Skeletal muscle satellite cell (primary cell): ENCODE results near the gene UBLCP1.
"Not testable (repeated sequence)": the region's sequence is repeated elsewhere in the genome, so short reads cannot be mapped to it uniquely, and the experiment has no call there.

Experiments used
- H3K27me3 ChIP-seq: 2 replicates; pipeline ENCODE4 v1.7.0; 2013; ENCODE audit warnings: low read length; ENCODE audit not compliant: control insufficient read depth, insufficient read depth
- H3K36me3 ChIP-seq: 2 replicates; pipeline ENCODE4 v1.7.0; 2013; ENCODE audit warnings: mild to moderate bottlenecking, control low read depth, low read length; ENCODE audit not compliant: insufficient read depth
- H3K4me1 ChIP-seq: 2 replicates; pipeline ENCODE4 v1.7.0; 2013; ENCODE audit warnings: low read length; ENCODE audit not compliant: control insufficient read depth, insufficient read depth
- H3K4me2 ChIP-seq: 2 replicates; pipeline ENCODE4 v1.7.0; 2013; ENCODE audit warnings: mild to moderate bottlenecking, low read length
- H3K4me3 ChIP-seq: 2 replicates; pipeline ENCODE4 v1.7.0; 2013; ENCODE audit warnings: low read length
- H3K9ac ChIP-seq: 2 replicates; pipeline ENCODE4 v1.7.0; 2013; ENCODE audit warnings: mild to moderate bottlenecking, low read depth, low read length, moderate library complexity
- H3K9me3 ChIP-seq: replicated peaks from 2 replicates; pipeline ENCODE4 v1.7.0; 2013; ENCODE audit warnings: mild to moderate bottlenecking, control low read depth, low read length

Gene UBLCP1

DNA sequence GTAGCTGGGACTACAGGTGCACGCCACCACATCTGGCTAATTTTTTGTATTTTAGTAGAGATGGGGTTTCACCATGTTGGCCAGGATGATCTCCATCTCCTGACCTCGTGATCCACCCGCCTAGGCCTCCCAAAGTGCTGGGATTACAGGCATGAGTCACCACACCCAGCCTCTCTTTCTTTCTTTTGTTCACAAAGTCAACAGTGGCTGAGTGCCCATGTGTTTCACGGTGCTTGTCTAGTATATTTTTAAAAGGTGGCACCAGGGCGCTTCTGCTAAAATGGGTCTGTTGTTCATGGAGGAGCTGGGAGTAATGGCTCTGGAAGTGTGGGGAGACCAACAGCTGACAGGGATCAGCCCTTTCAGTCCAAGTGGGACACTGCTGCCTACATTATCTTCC is 35.0 kb upstream of the UBLCP1 start:
- H3K4me1 ChIP-seq, H3K9ac ChIP-seq, H3K4me3 ChIP-seq: not testable (repeated sequence)

DNA sequence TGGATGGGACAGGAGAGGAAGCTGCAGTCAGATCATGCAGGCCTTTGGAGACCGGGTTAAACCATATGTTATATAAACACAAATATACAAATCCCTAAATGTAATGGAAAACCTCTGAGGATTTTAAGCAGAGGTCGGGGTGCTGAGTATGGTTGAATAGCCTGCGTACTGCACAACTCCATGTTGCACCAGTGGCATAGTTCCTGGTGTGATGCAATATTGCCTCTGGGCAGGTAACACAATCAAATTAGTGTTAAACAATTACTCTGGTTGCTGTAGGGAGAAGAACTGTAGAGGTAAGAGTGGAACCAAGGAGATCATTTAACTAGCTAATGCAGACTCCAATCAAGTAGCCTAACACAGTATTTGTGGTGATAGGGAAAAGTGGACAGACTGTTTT is 32.4 kb upstream of the UBLCP1 start:
- Histone ChIP-seq H3K4me3 (no peak overlapping the region), H3K9ac (no peak overlapping the region), H3K4me1 (peaks cover 4% of the 10 kb centered on the region), H3K36me3 (no peaks in the 10 kb centered on the region), H3K4me2 (no peak overlapping the region), H3K27me3 (peaks cover 18% of the 10 kb centered on the region), H3K9me3 (no peaks in the 10 kb centered on the region)

More for the DNA sequence above, 35.0 kb upstream of the UBLCP1 start:
- H3K4me2 ChIP-seq, H3K9me3 ChIP-seq, H3K36me3 ChIP-seq: not testable (repeated sequence)
- H3K27me3 ChIP-seq: peaks cover 18% of the 10 kb centered on the region

DNA sequence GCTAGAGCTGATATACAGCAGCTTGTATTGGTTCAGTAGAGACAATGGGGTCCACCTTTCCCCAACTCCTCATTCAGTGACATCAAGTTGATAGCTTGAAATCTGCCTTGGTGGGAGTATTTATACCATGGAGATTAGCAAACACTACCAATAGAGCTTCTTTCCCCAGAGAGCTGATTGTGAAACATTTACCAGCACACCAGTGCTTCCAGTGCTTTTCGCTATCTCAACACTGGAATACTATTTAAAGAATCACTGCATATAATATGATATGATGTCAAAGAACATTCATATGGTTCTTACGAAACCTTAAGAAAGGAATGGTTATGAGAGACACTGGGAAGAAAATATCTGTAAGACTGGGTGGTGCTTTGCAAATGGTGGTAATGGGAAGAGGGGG is 31.9 kb upstream of the UBLCP1 start:
- Histone ChIP-seq H3K4me3 (no peak overlapping the region), H3K4me1 (peaks cover 4% of the 10 kb centered on the region), H3K27me3 (peaks cover 18% of the 10 kb centered on the region), H3K9me3 (no peaks in the 10 kb centered on the region), H3K36me3 (no peaks in the 10 kb centered on the region), H3K4me2 (no peak overlapping the region), H3K9ac (no peak overlapping the region)

DNA sequence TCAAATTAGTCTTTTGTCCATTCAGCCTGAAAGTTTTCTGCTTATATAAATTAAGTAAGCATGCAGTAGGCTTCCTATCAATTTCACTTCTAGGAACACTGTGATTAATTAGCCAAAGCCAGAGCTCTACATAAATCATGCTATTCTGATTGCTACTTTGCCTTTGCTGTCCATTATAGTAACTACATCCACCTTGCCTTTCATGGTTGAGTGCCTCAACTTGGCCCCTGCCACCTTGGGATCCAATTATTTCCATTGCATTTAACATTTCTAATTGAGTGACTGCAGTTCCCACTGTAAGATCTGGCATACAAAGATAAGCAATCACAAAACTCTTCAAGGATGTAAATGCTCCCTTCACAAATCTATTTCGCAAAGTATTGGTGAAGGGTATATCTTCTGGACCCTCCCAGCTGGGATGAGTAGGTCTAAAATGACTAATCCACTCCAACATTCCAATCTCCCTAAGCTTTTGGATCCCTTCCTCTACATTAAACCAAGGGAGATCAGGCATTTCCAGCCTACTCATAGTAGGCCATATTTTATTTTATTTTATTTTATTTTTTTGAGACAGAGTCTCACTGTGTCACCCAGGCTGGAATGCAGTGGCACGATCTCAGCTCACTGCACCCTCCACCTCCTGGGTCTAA is 27.1 kb upstream of the UBLCP1 start:
- H3K9me3 ChIP-seq, H3K4me3 ChIP-seq, H3K27me3 ChIP-seq, H3K4me2 ChIP-seq, H3K9ac ChIP-seq, H3K36me3 ChIP-seq, H3K4me1 ChIP-seq: not testable (repeated sequence)

DNA sequence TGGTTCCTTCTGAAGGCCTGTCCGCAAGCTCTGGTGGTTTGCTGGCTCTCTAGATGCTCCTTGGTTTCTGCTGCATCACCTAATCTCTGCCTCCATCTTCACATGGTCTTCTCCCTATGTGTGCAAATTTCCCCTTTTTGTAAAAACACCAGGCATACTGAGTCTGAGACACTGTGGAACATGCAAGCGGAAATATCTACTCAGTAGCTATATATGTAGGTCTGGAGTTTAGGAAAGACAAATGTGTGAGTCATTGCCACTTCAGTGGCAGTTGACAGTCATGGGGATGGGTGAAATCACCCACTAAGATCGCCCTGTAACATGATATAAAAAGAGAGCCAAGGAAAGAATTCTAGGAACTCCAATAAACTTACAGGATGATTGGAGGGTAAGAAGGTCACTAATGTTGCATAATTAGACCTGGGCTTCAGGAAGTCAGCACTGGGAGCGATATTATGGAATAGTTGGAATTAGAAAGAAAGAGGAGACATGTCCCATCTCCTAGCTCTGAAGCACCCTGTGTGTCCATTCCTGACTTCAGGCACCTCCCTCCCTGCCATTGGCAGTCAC is 22.7 kb upstream of the UBLCP1 start:
- H3K9me3 ChIP-seq: no peaks in the 10 kb centered on the region
- no peaks in the 10 kb centered on the region for H3K36me3 ChIP-seq
- H3K4me3 ChIP-seq: no peak overlapping the region
- peaks cover under 1% of the 10 kb centered on the region for H3K27me3 ChIP-seq
- H3K4me1 ChIP-seq: peaks cover 9% of the 10 kb centered on the region
- H3K9ac ChIP-seq: no peak overlapping the region
- peak overlapping the region; percentile 28 for H3K4me2 ChIP-seq

DNA sequence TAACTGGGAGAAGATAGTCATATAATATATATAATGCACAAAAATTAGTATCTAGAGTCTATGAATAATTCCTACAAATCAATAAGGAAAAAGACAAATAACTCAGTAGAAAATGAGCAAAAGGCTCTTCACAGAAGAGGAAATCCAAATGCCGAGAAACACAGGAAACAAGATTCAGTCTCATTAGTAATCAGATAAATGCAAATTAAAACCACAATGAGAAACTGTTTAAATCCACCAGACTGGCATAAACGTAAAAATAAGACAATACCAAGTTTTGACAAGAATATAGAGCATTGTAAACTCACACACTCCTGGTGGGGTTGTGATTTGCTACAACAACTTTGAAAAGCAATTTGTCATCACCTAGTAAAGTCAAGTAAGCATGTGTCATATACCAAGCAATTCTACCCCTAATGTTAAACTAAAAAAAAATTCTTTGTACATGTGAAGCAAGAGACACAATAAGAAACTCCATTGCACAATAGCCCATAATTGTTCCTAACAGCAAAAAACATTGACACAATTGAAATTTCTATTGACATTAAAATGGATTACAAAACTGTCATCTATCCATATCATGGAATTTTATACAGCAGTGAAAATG is 21.0 kb upstream of the UBLCP1 start:
- Histone ChIP-seq H3K9me3 (no peaks in the 10 kb centered on the region), H3K4me1 (peaks cover 9% of the 10 kb centered on the region), H3K9ac (no peak overlapping the region), H3K4me3 (no peak overlapping the region), H3K4me2 (no peak overlapping the region), H3K27me3 (peaks cover 9% of the 10 kb centered on the region), H3K36me3 (no peaks in the 10 kb centered on the region)

DNA sequence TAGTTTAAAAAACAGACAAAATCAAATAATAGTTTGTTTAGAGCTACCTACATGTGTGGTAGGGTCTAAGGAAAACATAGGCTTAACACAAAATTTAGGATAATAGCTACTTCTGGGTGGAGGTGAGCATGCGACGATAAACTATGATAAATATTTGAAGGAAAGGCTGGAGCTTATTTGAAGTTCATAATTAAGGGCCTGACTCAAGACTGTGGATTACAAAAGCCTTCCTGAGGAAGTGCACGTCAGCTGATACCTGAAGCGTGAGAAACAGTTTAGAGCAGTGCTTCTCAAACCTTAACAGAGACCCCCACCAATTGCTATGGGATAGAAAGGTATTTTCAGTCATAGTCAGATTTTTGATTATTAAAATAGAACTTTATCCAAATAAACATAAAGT is 20.4 kb upstream of the UBLCP1 start:
- Histone ChIP-seq H3K9me3 (no peaks in the 10 kb centered on the region), H3K9ac (no peak overlapping the region), H3K27me3 (peaks cover 9% of the 10 kb centered on the region), H3K4me3 (no peak overlapping the region), H3K4me1 (peaks cover 9% of the 10 kb centered on the region), H3K4me2 (no peak overlapping the region), H3K36me3 (no peaks in the 10 kb centered on the region)

DNA sequence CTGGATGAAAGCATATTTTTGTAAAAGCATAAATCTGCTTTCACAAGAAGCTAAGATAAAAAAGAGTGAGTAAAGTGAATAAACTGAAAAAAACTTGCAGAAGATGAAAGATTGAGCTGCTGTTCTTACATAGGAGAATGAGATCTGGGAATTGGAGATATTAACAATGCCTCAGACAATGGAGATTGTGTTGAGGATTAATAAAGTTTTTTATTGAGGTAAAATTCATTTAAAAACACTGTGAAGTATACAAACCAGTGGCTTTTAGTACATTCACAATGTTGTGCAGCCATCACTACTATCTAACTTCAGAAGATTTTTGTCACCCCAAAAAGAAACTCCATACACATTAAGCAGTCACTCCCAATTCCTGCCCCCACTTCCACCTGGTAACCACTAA is 19.7 kb upstream of the UBLCP1 start:
- no peaks in the 10 kb centered on the region for H3K9me3 ChIP-seq
- H3K4me2 ChIP-seq: no peak overlapping the region
- no peaks in the 10 kb centered on the region for H3K36me3 ChIP-seq
- H3K4me3 ChIP-seq: no peak overlapping the region
- peaks cover 9% of the 10 kb centered on the region for H3K27me3 ChIP-seq
- no peak overlapping the region for H3K9ac ChIP-seq
- H3K4me1 ChIP-seq: peaks cover 9% of the 10 kb centered on the region

DNA sequence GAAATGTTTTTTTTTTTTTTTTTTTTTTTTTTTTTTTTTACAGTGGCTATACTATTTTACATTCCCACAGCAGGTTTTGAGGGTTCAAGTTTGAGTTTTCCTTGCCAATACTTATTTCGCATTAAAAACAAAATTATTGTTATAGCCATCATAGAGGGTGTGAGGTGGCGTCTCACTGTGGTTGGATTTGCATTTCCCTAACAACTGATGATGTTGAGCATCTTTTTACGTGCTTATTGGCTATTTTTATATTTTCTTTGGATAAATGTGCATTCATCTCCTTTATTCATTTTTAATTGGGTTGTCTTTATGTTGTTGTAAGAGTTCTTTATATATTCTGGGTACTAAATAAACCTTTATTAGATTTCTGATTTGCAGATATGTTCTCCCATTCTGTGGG is 18.9 kb upstream of the UBLCP1 start:
- peaks cover 12% of the 10 kb centered on the region for H3K27me3 ChIP-seq
- no peaks in the 10 kb centered on the region for H3K9me3 ChIP-seq
- H3K36me3 ChIP-seq: no peaks in the 10 kb centered on the region
- peaks cover 9% of the 10 kb centered on the region for H3K4me1 ChIP-seq
- H3K4me2 ChIP-seq: no peak overlapping the region
- H3K4me3 ChIP-seq: no peak overlapping the region
- H3K9ac ChIP-seq: no peak overlapping the region

DNA sequence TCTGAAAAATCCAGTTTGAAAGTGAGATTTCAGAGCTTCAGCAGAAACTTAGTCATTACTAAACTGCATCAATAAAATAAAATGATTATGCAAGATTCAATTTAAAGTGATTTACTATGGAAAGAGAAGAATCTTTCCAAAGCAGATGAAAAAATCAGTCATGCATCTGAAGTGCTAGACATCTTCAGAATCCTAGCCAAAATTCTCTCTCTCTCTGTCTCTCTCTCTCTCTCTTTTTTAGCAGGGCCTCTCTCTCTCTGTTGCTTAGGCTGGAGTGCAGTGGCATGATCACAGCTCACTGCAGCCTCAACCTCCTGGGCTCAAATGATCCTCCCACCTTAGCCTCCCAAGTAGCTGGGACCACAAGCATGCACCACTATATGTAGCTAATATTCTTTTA is 18.2 kb upstream of the UBLCP1 start:
- no peak overlapping the region for H3K4me2 ChIP-seq
- H3K27me3 ChIP-seq: peaks cover 12% of the 10 kb centered on the region
- no peaks in the 10 kb centered on the region for H3K9me3 ChIP-seq
- no peak overlapping the region for H3K9ac ChIP-seq
- H3K4me1 ChIP-seq: peaks cover 9% of the 10 kb centered on the region
- no peak overlapping the region for H3K4me3 ChIP-seq
- no peaks in the 10 kb centered on the region for H3K36me3 ChIP-seq

DNA sequence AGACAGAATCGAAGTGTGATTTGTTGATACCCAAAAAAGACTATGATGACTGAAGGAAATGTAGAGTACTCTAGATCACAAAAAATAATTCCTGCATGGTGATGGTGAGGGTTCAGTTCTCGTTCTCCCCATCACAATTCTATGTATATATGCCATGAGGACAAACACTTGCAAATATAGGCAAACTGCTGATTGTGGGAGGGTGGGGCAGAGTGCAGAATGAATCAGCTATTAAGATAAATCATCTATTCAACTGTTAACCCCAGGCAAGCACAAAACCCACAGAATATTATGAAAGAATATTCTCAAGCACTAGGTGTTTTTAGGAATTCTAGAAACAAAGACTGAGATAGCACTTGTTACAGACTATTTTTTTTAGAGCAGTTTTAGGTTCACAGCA is 13.9 kb upstream of the UBLCP1 start:
- Histone ChIP-seq H3K9me3 (no peaks in the 10 kb centered on the region), H3K4me1 (no peaks in the 10 kb centered on the region), H3K4me2 (no peak overlapping the region), H3K9ac (no peak overlapping the region), H3K27me3 (peaks cover 12% of the 10 kb centered on the region), H3K36me3 (no peaks in the 10 kb centered on the region), H3K4me3 (no peak overlapping the region)

DNA sequence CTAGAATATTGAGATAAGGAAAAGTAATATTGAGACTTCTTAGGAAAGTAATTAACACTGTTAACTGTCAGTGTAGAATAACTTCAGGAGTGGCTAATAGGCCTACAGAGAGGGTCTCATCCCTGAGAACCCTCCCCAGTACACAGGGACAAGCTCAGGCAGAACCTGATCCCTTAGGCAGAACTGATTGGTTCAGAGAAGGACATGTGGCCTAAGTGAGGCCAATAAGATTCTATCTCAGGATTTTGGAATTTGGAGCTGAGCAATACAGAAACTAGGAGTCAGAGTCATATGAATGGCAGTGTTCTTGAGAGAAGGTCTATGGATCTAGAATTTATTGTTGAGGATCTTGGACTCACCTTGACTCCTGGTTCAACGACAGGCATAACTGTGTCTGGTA is 10.9 kb upstream of the UBLCP1 start:
- Histone ChIP-seq H3K9ac (no peak overlapping the region), H3K9me3 (no peaks in the 10 kb centered on the region), H3K4me2 (no peak overlapping the region), H3K27me3 (peaks cover 3% of the 10 kb centered on the region), H3K4me3 (no peak overlapping the region), H3K36me3 (no peaks in the 10 kb centered on the region), H3K4me1 (no peaks in the 10 kb centered on the region)
